WERI-Rb-1 (cell line): Measurements from ENCODE around the gene CPA2.
"Not testable (repeated sequence)": the region's sequence is repeated elsewhere in the genome, so short reads cannot be mapped to it uniquely, and the experiment has no call there.

Source experiments
- DNase-seq: peaks from one replicate; pipeline ENCODE4 v3.0.0-alpha.2; 2020
- H3K27ac ChIP-seq: fragments of 250-450 bp; sonication (Bioruptor Pico); 2 replicates; pipeline ENCODE4 v1.5.1; 2020; ENCODE audit warnings: mild to moderate bottlenecking, moderate library complexity
- H3K27me3 ChIP-seq: fragments of 250-450 bp; sonication (Bioruptor Pico); 2 replicates; pipeline ENCODE4 v1.5.1; 2021; ENCODE audit warnings: mild to moderate bottlenecking, low read depth, moderate library complexity; ENCODE audit not compliant: insufficient read depth, severe bottlenecking
- H3K36me3 ChIP-seq: fragments of 250-450 bp; sonication (Bioruptor Pico); 2 replicates; pipeline ENCODE4 v1.5.1; 2020; ENCODE audit warnings: mild to moderate bottlenecking, moderate library complexity
- H3K4me3 ChIP-seq: 2 replicates; pipeline ENCODE4 v1.5.1; 2011; ENCODE audit warnings: low read depth, mild to moderate bottlenecking, control low read depth, low read length
- H3K9me3 ChIP-seq: fragments of 250-450 bp; sonication (Bioruptor Pico); 2 replicates; pipeline ENCODE4 v1.5.1; 2021; ENCODE audit warnings: mild to moderate bottlenecking, moderate library complexity; ENCODE audit not compliant: severe bottlenecking
- TF ChIP-seq, protein P1 (sequence below): IDR thresholded peaks from 2 replicates; pipeline ENCODE4 v1.5.1; 2011; ENCODE audit warnings: low read depth, mild to moderate bottlenecking, control low read depth, inconsistent platforms, low read length

The CPA2 gene

GRCh38 chr7:130232209-130232608 lies 34.5 kb upstream of the CPA2 start:
- H3K27me3 ChIP-seq, result no peaks in the 10 kb centered on the region
- no peaks in the 10 kb centered on the region for H3K36me3 ChIP-seq
- no peak overlapping the region for H3K4me3 ChIP-seq
- no peak overlapping the region for H3K27ac ChIP-seq
- no peak for DNase-seq
- TF ChIP-seq, protein P1, sequence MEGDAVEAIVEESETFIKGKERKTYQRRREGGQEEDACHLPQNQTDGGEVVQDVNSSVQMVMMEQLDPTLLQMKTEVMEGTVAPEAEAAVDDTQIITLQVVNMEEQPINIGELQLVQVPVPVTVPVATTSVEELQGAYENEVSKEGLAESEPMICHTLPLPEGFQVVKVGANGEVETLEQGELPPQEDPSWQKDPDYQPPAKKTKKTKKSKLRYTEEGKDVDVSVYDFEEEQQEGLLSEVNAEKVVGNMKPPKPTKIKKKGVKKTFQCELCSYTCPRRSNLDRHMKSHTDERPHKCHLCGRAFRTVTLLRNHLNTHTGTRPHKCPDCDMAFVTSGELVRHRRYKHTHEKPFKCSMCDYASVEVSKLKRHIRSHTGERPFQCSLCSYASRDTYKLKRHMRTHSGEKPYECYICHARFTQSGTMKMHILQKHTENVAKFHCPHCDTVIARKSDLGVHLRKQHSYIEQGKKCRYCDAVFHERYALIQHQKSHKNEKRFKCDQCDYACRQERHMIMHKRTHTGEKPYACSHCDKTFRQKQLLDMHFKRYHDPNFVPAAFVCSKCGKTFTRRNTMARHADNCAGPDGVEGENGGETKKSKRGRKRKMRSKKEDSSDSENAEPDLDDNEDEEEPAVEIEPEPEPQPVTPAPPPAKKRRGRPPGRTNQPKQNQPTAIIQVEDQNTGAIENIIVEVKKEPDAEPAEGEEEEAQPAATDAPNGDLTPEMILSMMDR, result no peak
- H3K9me3 ChIP-seq, result peaks cover under 1% of the 10 kb centered on the region

- no peak overlapping the region for H3K4me3 ChIP-seq
- no peak overlapping the region for H3K27ac ChIP-seq
- no peaks in the 10 kb centered on the region for H3K36me3 ChIP-seq
These were observed 32.6 kb upstream of the CPA2 start for GRCh38 chr7:130234078-130234477.

DNA sequence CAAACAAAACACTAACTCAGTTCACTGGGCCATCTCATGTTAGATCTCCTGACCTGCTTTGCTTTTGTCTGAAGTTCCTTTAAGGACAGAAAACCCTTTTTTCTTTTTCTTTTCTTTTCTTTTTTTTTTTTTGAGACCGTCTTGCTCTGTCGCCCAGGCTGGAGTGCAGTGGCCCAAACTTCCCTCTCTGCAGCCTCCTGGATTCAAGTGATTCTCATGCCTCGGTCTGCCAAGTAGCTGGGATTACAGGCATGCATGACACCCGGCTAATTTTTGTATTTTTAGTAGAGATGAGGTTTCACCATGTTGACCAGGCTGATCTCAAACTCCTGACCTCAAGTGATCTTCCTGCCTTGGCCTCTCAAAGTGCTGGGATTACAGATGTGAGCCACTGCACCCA lies 30.3 kb upstream of the CPA2 start:
- H3K27me3 ChIP-seq, DNase-seq, H3K36me3 ChIP-seq, H3K9me3 ChIP-seq, H3K27ac ChIP-seq, H3K4me3 ChIP-seq: not testable (repeated sequence)

More at GRCh38 chr7:130234078-130234477, 32.6 kb upstream of the CPA2 start:
- no peak for DNase-seq
- TF ChIP-seq, protein P1, result no peak
- no peaks in the 10 kb centered on the region for H3K9me3 ChIP-seq
- H3K27me3 ChIP-seq, result no peaks in the 10 kb centered on the region

DNA sequence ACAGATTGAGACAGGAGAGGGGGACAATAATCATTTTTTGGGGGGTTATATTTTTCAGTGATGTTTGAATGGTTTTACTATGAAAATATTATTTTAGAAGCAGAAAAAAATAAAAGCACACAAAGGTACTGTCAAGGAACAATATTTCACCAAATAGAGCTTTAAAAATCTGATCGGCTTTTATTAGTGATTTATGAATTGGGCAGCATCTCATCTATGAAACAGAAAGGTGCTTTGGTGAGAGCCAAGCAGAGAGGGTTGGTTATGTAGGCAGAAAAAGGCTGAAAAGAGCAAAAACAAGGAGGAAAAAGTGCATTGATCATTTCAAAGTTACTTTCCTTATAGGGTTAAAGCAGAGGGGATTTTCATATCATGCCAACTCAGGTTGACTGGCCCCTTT lies 26.4 kb upstream of the CPA2 start:
- Histone ChIP-seq H3K27ac (no peak overlapping the region), H3K27me3 (no peaks in the 10 kb centered on the region)
- TF ChIP-seq, protein P1, result no peak

GRCh38 chr7:130242198-130243014 lies 24.3 kb upstream of the CPA2 start:
- no peaks in the 10 kb centered on the region for H3K27me3 ChIP-seq
- H3K9me3 ChIP-seq, result peaks cover 6% of the 10 kb centered on the region
- no peaks in the 10 kb centered on the region for H3K36me3 ChIP-seq
- TF ChIP-seq, protein P1, result peak; percentile 85
- no peak overlapping the region for H3K27ac ChIP-seq
- peak; percentile 43 for DNase-seq
- no peak overlapping the region for H3K4me3 ChIP-seq

More for the DNA sequence above, 26.4 kb upstream of the CPA2 start:
- Histone ChIP-seq H3K4me3 (no peak overlapping the region), H3K9me3 (no peaks in the 10 kb centered on the region), H3K36me3 (no peaks in the 10 kb centered on the region)
- DNase-seq, result no peak

GRCh38 chr7:130243486-130243885 lies 23.2 kb upstream of the CPA2 start:
- not testable (repeated sequence) for H3K27ac ChIP-seq

GRCh38 chr7:130246491-130246890 lies 20.2 kb upstream of the CPA2 start:
- DNase-seq, H3K4me3 ChIP-seq, H3K36me3 ChIP-seq, H3K27me3 ChIP-seq, H3K27ac ChIP-seq, H3K9me3 ChIP-seq: not testable (repeated sequence)

More at GRCh38 chr7:130243486-130243885, 23.2 kb upstream of the CPA2 start:
- H3K27me3 ChIP-seq, H3K9me3 ChIP-seq, H3K4me3 ChIP-seq, H3K36me3 ChIP-seq, DNase-seq: not testable (repeated sequence)

- DNase-seq, H3K27me3 ChIP-seq, H3K36me3 ChIP-seq, H3K4me3 ChIP-seq, H3K27ac ChIP-seq, H3K9me3 ChIP-seq: not testable (repeated sequence)
These were observed 17.8 kb upstream of the CPA2 start for GRCh38 chr7:130248842-130249241.

DNA sequence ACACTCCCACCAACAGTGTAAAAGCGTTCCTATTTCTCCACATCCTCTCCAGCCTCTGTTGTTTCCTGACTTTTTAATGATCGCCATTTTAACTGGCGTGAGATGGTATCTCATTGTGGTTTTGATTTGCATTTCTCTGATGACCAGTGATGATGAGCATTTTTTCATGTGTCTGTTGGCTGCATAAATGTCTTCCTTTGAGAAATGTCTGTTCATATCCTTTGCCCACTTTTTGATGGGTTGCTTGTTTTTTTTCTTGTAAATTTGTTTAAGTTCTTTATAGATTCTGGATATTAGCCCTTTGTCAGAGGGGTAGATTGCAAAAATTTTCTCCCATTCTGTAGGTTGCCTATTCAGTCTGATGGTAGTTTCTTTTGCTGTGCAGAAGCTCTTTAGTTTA lies 17.0 kb upstream of the CPA2 start:
- not testable (repeated sequence) for H3K36me3 ChIP-seq, H3K27me3 ChIP-seq, H3K4me3 ChIP-seq, H3K27ac ChIP-seq, DNase-seq, H3K9me3 ChIP-seq
